PFSK-1 (cell line): ENCODE measurements around the gene KCTD3.

Experiments
- FOXP2 ChIP-seq: optimal IDR thresholded peaks from 2 replicates; pipeline ENCODE3; 2011; ENCODE audit warnings: borderline replicate concordance, control low read depth, inconsistent platforms; ENCODE audit not compliant: insufficient read depth; ENCODE audit errors: extremely low read length, extremely low read depth
- POLR2AphosphoS5 ChIP-seq: IDR thresholded peaks from 2 replicates; pipeline ENCODE4 v1.6.1; 2012; ENCODE audit warnings: low read depth, mild to moderate bottlenecking, control low read depth, low read length, moderate library complexity
- REST ChIP-seq, 2 experiments: IDR thresholded peaks; 2 replicates each; pipeline versions ENCODE4 v1.6.1 to v1.8.0; 2011 to 2012; ENCODE audit warnings: low read depth in 2 of 2, low read length in 2 of 2, control low read depth in 1 of 2, inconsistent platforms in 1 of 2, mild to moderate bottlenecking in 1 of 2, moderate library complexity in 1 of 2; ENCODE audit not compliant: insufficient read depth in 1 of 2
- SIN3A ChIP-seq: IDR thresholded peaks from 2 replicates; pipeline ENCODE4 v1.6.1; 2012; ENCODE audit warnings: mild to moderate bottlenecking, low read length, moderate library complexity, borderline replicate concordance; ENCODE audit not compliant: insufficient read depth
- TAF1 ChIP-seq: IDR thresholded peaks from 2 replicates; pipeline ENCODE4 v1.6.1; 2012; ENCODE audit warnings: low read length, control low read depth, borderline replicate concordance; ENCODE audit not compliant: insufficient read depth

KCTD3 gene

GRCh38 chr1:215551806-215552205 lies 15.3 kb upstream of the KCTD3 start:
- no peak for TF ChIP-seq SIN3A
- no peak for TF ChIP-seq REST (IDR thresholded peaks at IDR 0.05; ENCODE audit: insufficient read depth in 1 of 2, low read depth in 2 of 2, low read length in 2 of 2)
- no peak for TF ChIP-seq POLR2AphosphoS5
- TF ChIP-seq FOXP2, result no peak
- TF ChIP-seq TAF1, result no peak

GRCh38 chr1:215554865-215555264 lies 12.2 kb upstream of the KCTD3 start:
- TF ChIP-seq FOXP2, result no peak
- TF ChIP-seq POLR2AphosphoS5, result no peak
- TF ChIP-seq REST (IDR thresholded peaks at IDR 0.05; ENCODE audit: insufficient read depth in 1 of 2, low read depth in 2 of 2, low read length in 2 of 2), result no peak
- TF ChIP-seq TAF1, result no peak
- TF ChIP-seq SIN3A, result no peak

GRCh38 chr1:215555531-215555930 lies 11.6 kb upstream of the KCTD3 start:
- TF ChIP-seq POLR2AphosphoS5 (no peak), SIN3A (no peak), REST (IDR thresholded peaks at IDR 0.05; ENCODE audit: insufficient read depth in 1 of 2, low read depth in 2 of 2, low read length in 2 of 2) (no peak), FOXP2 (no peak), TAF1 (no peak)

GRCh38 chr1:215556996-215557395 lies 10.1 kb upstream of the KCTD3 start:
- TF ChIP-seq TAF1 (no peak), FOXP2 (no peak), SIN3A (no peak), REST (IDR thresholded peaks at IDR 0.05; ENCODE audit: insufficient read depth in 1 of 2, low read depth in 2 of 2, low read length in 2 of 2) (no peak), POLR2AphosphoS5 (no peak)

- no peak for TF ChIP-seq FOXP2
- no peak for TF ChIP-seq SIN3A
- TF ChIP-seq POLR2AphosphoS5, result no peak
- no peak for TF ChIP-seq TAF1
- no peak for TF ChIP-seq REST (IDR thresholded peaks at IDR 0.05; ENCODE audit: insufficient read depth in 1 of 2, low read depth in 2 of 2, low read length in 2 of 2)
These were observed 9.6 kb upstream of the KCTD3 start for GRCh38 chr1:215557504-215557903.
